Activated B cell treated with CpG ODN at 0.5 μM for 24 hours (primary cell): ENCODE measurements around the gene SFXN5. TPM values are rescaled to one million over a fixed set of nuclear protein-coding genes. Genes with fewer than 3 reads are reported as not detected.
A peak's percentile ranks its signal among the peaks of the same experiment; 100 is the strongest.
"Not testable (repeated sequence)": the region's sequence is repeated elsewhere in the genome, so short reads cannot be mapped to it uniquely, and the experiment has no call there.

Experiments used
- ATAC-seq: fragments of 200-7000 bp; cut with Tn5 transposase; one replicate; pipeline ENCODE4 v1.10.0; 2021; ENCODE audit warnings: low read depth, mild to moderate bottlenecking, moderate library complexity
- CTCF ChIA-PET: fragments of 350-600 bp; sonication (Branson Sonifier 250); formaldehyde crosslinking; loops from one replicate; lab custom pipeline; 2021; ENCODE audit warnings: antibody characterized with exemption; lab: Charles Lee
- POLR2A ChIA-PET: fragments of 350-600 bp; sonication (Branson Sonifier 250); formaldehyde crosslinking; loops from one replicate; lab custom pipeline; 2021; ENCODE audit warnings: antibody characterized with exemption; lab: Charles Lee
- DNase-seq: peaks from one replicate; pipeline ENCODE4 v3.0.0; 2022
- H3K27ac Mint-ChIP-seq: one replicate; pipeline ENCODE4 v1.8.0; 2020; ENCODE audit warnings: mixed read lengths
- H3K27me3 Mint-ChIP-seq: one replicate; pipeline ENCODE4 v1.8.0; 2021; ENCODE audit warnings: mixed read lengths
- H3K36me3 Mint-ChIP-seq: one replicate; pipeline ENCODE4 v1.8.0; 2021; ENCODE audit warnings: low read depth, mixed read lengths
- H3K4me1 Mint-ChIP-seq: one replicate; pipeline ENCODE4 v1.8.0; 2021; ENCODE audit warnings: mixed read lengths
- H3K4me3 Mint-ChIP-seq: one replicate; pipeline ENCODE4 v1.8.0; 2020; ENCODE audit warnings: mild to moderate bottlenecking, mixed read lengths
- H3K9me3 Mint-ChIP-seq: one replicate; pipeline ENCODE4 v1.8.0; 2020; ENCODE audit warnings: mixed read lengths
- CTCF ChIP-seq: fragments of 200-600 bp; IDR thresholded peaks from one replicate; pipeline ENCODE4 v1.8.0; 2022; ENCODE audit warnings: antibody characterized with exemption, mild to moderate bottlenecking
- intact Hi-C: fragments of 100-400 bp; cut with micrococcal nuclease; formaldehyde crosslinking; loops from one replicate; pipeline ENCODE4 v1.15.1; 2024
- total RNA-seq: library from RNA; stranded (reverse); gene quantifications from 2 replicates; pipeline ENCODE4 v1.2.3, GENCODE V29; 2022

Gene SFXN5, protein sequence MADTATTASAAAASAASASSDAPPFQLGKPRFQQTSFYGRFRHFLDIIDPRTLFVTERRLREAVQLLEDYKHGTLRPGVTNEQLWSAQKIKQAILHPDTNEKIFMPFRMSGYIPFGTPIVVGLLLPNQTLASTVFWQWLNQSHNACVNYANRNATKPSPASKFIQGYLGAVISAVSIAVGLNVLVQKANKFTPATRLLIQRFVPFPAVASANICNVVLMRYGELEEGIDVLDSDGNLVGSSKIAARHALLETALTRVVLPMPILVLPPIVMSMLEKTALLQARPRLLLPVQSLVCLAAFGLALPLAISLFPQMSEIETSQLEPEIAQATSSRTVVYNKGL
- total RNA-seq, result 10.2 and 13.9 TPM in 2 replicates

DNA sequence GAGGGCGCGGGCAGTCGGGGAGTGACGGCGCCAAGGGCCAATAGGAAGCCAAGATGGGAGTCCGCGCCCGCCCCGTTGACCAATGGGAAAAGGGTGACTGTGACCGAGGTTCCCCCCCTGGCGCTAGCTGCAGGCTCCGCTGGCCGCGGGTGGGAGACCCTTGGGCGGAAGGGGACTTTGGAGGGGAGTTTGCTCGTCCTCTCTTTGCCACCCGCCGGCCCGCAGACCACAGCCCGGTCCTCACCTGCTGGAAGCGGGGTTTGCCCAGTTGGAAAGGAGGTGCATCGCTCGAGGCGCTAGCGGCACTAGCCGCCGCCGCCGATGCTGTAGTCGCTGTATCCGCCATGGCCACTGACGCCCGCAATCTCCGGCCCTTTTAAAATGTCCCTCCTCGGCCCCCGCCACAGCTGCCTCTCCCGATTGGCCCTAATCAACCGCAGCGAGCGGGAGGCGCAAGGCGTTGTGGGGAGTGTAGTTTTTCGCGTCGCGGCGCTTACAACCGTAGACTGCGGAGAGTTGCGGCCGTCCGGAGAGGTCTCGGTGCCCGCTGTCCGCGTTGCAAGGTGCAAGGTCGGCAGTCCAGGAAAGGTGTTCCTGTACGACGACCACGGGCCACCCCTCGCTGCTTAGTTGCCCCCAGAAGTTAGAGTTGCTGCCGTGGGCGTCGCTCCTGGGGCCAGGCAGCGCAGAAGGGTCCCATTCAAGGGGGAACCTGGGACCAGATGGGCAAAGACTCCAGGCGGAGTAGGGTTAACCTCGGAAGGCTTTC is at the start of gene SFXN5:
Gene SFXN5 (minus strand): TSS at position 353 of the 769 bp plus-strand sequence. CDS start 7 bp downstream, at position 346.
- peaks cover 5% of the 10 kb centered on the region for H3K36me3 Mint-ChIP-seq
- POLR2A ChIA-PET, result interaction anchor here (1.0 to 2.8 kb wide), 6 partner anchors 40 to 2000 kb away, joined by 3 to 22 read pairs (median 4); partner anchors contain the start of genes ALMS1, CCT7 and PRADC1
- intact Hi-C loops, result loop anchor here (1.0 to 5.0 kb wide), 12 partner anchors 14 to 1939 kb away; partner anchors contain the start of genes ALMS1, CCT7, EMX1 and MCEE
- no peaks in the 10 kb centered on the region for H3K27me3 Mint-ChIP-seq
- no peak for TF ChIP-seq CTCF
- peak; percentile 99 for DNase-seq
- H3K27ac Mint-ChIP-seq, result peak within 1 kb of the TSS; percentile 94
- peak within 1 kb of the TSS; percentile 90 for H3K4me3 Mint-ChIP-seq
- peak; percentile 89 for ATAC-seq
- CTCF ChIA-PET, result interaction anchor here (1.0 to 1.1 kb wide), 2 partner anchors 98 to 105 kb away, joined by 3 to 4 read pairs; no protein-coding TSS in a partner anchor
- H3K9me3 Mint-ChIP-seq, result no peaks in the 10 kb centered on the region
- peaks cover 18% of the 10 kb centered on the region for H3K4me1 Mint-ChIP-seq

DNA sequence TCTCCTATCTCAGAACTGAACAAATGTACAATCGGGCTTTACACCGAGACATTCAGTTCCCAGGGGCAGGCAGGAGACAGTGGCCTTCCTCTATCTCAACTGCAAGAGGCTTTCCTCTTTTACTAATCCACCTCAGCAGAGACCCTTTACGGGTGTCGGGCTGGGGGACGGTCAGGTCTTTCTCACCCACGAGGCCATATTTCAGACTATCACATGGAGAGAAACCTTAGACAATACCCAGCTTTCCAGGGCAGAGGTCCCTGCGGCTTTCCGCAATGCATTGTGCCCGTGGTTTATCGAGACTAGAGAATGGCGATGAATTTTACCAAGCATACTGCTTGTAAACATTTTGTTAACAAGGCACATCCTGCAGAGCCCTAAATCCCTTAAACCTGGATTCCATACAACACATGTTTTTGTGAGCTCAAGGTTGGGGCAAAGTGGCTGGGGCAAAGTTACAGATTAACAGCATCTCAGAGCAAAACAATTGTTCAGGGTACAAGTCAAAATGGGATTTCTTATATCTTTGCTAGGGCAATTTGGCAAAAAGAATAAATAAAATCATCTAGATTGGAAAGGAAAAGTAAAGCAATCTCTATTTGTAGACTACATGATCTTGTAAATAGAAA is 48.2 kb upstream of the SFXN5 start:
- peaks cover 19% of the 10 kb centered on the region for H3K27me3 Mint-ChIP-seq
- POLR2A ChIA-PET, DNase-seq, H3K9me3 Mint-ChIP-seq, intact Hi-C loops, H3K27ac Mint-ChIP-seq, CTCF ChIA-PET, ATAC-seq, H3K4me1 Mint-ChIP-seq, H3K4me3 Mint-ChIP-seq, H3K36me3 Mint-ChIP-seq: not testable (repeated sequence)

- intact Hi-C loops, result no loop called here
- H3K36me3 Mint-ChIP-seq, result no peaks in the 10 kb centered on the region
- no peak overlapping the region for H3K27ac Mint-ChIP-seq
- ChIA-PET POLR2A (no interaction called here), CTCF (no interaction called here)
- no peaks in the 10 kb centered on the region for H3K4me1 Mint-ChIP-seq
- DNase-seq (no peak), ATAC-seq (no peak)
- no peak overlapping the region for H3K4me3 Mint-ChIP-seq
- no peak for TF ChIP-seq CTCF
- peaks cover 6% of the 10 kb centered on the region for H3K27me3 Mint-ChIP-seq
- H3K9me3 Mint-ChIP-seq, result no peaks in the 10 kb centered on the region
Measured at GRCh38 chr2:73117441-73117840, 45.9 kb upstream of the SFXN5 start.

- intact Hi-C loops, result no loop called here
- no peak overlapping the region for H3K27ac Mint-ChIP-seq
- H3K9me3 Mint-ChIP-seq, result no peaks in the 10 kb centered on the region
- H3K4me1 Mint-ChIP-seq, result peaks cover 6% of the 10 kb centered on the region
- no peak for TF ChIP-seq CTCF
- H3K36me3 Mint-ChIP-seq, result no peaks in the 10 kb centered on the region
- no peak overlapping the region for H3K4me3 Mint-ChIP-seq
- H3K27me3 Mint-ChIP-seq, result peaks cover 6% of the 10 kb centered on the region
- ChIA-PET POLR2A (no interaction called here), CTCF (no interaction called here)
- no peak for DNase-seq
- ATAC-seq, result no peak
Measured at GRCh38 chr2:73116182-73116960, 44.9 kb upstream of the SFXN5 start.
